ENCODE results near the gene NXPH1.

NXPH1 gene

DNA sequence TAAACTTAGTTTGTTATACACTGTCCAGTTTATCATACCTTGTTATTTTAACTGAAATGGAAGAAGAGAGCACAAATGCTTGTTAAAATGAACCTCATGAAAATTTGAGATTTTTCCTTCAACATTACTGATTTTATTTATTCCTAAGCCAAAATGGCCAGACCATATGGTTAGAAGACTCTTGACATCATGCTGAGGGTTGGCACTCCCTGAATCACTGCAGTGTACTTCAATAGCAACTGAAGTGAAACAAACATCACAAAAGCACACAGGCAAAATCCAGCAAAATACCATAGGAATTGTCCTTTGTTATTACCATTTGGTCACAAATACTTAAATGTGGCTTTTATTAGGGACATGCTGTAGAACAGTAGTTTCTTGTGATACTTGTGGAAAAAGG lies 347.8 kb downstream of the NXPH1 start:
- no peak overlapping the region for H3K4me3 ChIP-seq (ENCODE audit: low read length)
- no peaks in the 10 kb centered on the region for H3K9me3 ChIP-seq (ENCODE audit: control insufficient read depth, insufficient read depth, low read length)
- no peaks in the 10 kb centered on the region for H3K79me2 ChIP-seq (ENCODE audit: control insufficient read depth, low read length)
- TF ChIP-seq CTCF (IDR thresholded peaks at IDR 0.05; ENCODE audit: low read depth, low read length, poor library complexity, severe bottlenecking): no peak
- H4K20me1 ChIP-seq (ENCODE audit: control insufficient read depth, insufficient read depth, low read depth, low read length): no peaks in the 10 kb centered on the region
- no peaks in the 10 kb centered on the region for H3K27me3 ChIP-seq (ENCODE audit: control insufficient read depth, low read length)
- H3K36me3 ChIP-seq (ENCODE audit: control insufficient read depth, low read length): no peaks in the 10 kb centered on the region
- H3K9me2 ChIP-seq (replicated peaks; ENCODE audit: control insufficient read depth, low read length): no peaks in the 10 kb centered on the region
- no peak overlapping the region for H3K27ac ChIP-seq (ENCODE audit: low read depth, low read length)
- H3K4me2 ChIP-seq (ENCODE audit: low read length): no peak overlapping the region
- no peaks in the 10 kb centered on the region for H3F3A ChIP-seq (ENCODE audit: control insufficient read depth, insufficient read depth)
- no peaks in the 10 kb centered on the region for H3K4me1 ChIP-seq (ENCODE audit: control insufficient read depth, low read length)

DNA sequence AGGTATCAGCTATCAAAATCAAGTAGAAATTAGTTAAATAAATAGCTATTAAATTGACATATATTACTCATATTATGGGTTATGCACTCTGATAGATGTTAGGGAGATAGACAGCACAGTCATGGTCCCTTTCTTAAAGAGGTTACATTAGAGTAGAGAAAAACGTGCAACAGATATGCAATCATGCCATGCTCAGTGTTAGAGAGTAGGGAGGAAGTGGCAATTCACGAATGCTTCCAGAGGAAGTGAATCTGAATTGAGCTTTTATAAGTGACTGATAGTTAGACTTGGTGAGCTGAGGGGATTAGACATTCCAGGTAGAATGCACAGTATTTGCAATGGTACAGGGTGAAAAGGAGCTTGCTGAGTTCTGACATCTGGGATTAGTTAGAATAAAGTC lies 349.8 kb downstream of the NXPH1 start:
- Histone ChIP-seq H3K27ac (ENCODE audit: low read depth, low read length) (no peak overlapping the region), H3K36me3 (ENCODE audit: control insufficient read depth, low read length) (no peaks in the 10 kb centered on the region), H3K9me3 (ENCODE audit: control insufficient read depth, insufficient read depth, low read length) (no peaks in the 10 kb centered on the region), H3K4me1 (ENCODE audit: control insufficient read depth, low read length) (no peaks in the 10 kb centered on the region), H3F3A (ENCODE audit: control insufficient read depth, insufficient read depth) (no peaks in the 10 kb centered on the region), H3K27me3 (ENCODE audit: control insufficient read depth, low read length) (no peaks in the 10 kb centered on the region), H3K4me3 (ENCODE audit: low read length) (no peak overlapping the region), H4K20me1 (ENCODE audit: control insufficient read depth, insufficient read depth, low read depth, low read length) (no peaks in the 10 kb centered on the region), H3K79me2 (ENCODE audit: control insufficient read depth, low read length) (no peaks in the 10 kb centered on the region), H3K4me2 (ENCODE audit: low read length) (no peak overlapping the region), H3K9me2 (replicated peaks; ENCODE audit: control insufficient read depth, low read length) (no peaks in the 10 kb centered on the region)
- TF ChIP-seq CTCF (IDR thresholded peaks at IDR 0.05; ENCODE audit: low read depth, low read length, poor library complexity, severe bottlenecking) (no peak), EZH2phosphoT487 (IDR thresholded peaks at IDR 0.05; ENCODE audit: borderline replicate concordance, low read length) (no peak)

DNA sequence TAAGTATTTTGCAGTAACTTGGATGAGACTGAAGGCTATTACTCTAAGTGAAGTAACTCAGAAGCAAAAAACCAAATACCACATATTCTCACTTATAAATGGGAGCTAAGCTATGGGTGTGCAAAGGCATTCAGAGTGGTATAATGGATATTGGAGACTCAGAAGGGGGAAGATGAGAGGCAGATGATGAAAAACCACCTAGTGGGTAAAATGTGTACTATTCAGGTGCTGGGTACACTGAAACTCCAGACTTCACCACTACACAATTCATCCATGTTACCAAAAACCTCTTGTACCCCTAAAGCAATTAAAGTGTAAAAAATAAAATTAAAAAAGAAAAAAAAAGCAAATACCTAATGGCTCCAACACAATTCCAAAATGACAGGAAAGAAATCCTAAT lies 351.7 kb downstream of the NXPH1 start:
- H3K9me3 ChIP-seq (ENCODE audit: control insufficient read depth, insufficient read depth, low read length): no peaks in the 10 kb centered on the region
- TF ChIP-seq EZH2phosphoT487 (IDR thresholded peaks at IDR 0.05; ENCODE audit: borderline replicate concordance, low read length): no peak
- no peak for TF ChIP-seq CTCF (IDR thresholded peaks at IDR 0.05; ENCODE audit: low read depth, low read length, poor library complexity, severe bottlenecking)
- H3K4me2 ChIP-seq (ENCODE audit: low read length): no peak overlapping the region
- H3K4me3 ChIP-seq (ENCODE audit: low read length): no peak overlapping the region
- H3K4me1 ChIP-seq (ENCODE audit: control insufficient read depth, low read length): no peaks in the 10 kb centered on the region
- H3F3A ChIP-seq (ENCODE audit: control insufficient read depth, insufficient read depth): no peaks in the 10 kb centered on the region
- no peaks in the 10 kb centered on the region for H3K36me3 ChIP-seq (ENCODE audit: control insufficient read depth, low read length)
- H3K9me2 ChIP-seq (replicated peaks; ENCODE audit: control insufficient read depth, low read length): no peaks in the 10 kb centered on the region
- H3K27ac ChIP-seq (ENCODE audit: low read depth, low read length): no peak overlapping the region
- no peaks in the 10 kb centered on the region for H3K27me3 ChIP-seq (ENCODE audit: control insufficient read depth, low read length)
- no peaks in the 10 kb centered on the region for H4K20me1 ChIP-seq (ENCODE audit: control insufficient read depth, insufficient read depth, low read depth, low read length)
- H3K79me2 ChIP-seq (ENCODE audit: control insufficient read depth, low read length): no peaks in the 10 kb centered on the region

DNA sequence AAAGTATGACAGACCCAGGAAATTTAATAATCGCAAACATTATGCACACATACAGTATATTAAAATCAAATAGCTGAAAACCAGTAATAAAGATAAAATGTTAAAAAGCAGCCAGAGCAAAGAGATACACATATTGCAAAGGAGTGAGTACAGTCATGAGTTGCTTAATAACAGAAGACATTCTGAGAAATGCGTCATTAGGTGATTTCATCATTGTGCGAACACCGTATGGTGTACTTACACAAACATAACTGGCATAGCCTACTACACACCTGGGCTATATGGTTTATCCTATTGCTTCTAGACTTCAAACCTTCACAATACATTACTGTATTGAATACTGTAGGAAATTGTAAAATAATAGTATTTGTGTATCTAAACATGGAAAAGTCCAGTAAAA lies 367.6 kb downstream of the NXPH1 start:
- TF ChIP-seq EZH2phosphoT487 (IDR thresholded peaks at IDR 0.05; ENCODE audit: borderline replicate concordance, low read length): no peak
- no peak for TF ChIP-seq CTCF (IDR thresholded peaks at IDR 0.05; ENCODE audit: low read depth, low read length, poor library complexity, severe bottlenecking)
- H3K79me2 ChIP-seq (ENCODE audit: control insufficient read depth, low read length): no peaks in the 10 kb centered on the region
- no peak overlapping the region for H3K27ac ChIP-seq (ENCODE audit: low read depth, low read length)
- H3K4me1 ChIP-seq (ENCODE audit: control insufficient read depth, low read length): no peaks in the 10 kb centered on the region
- no peaks in the 10 kb centered on the region for H3K9me2 ChIP-seq (replicated peaks; ENCODE audit: control insufficient read depth, low read length)
- no peaks in the 10 kb centered on the region for H3K36me3 ChIP-seq (ENCODE audit: control insufficient read depth, low read length)
- no peaks in the 10 kb centered on the region for H3K27me3 ChIP-seq (ENCODE audit: control insufficient read depth, low read length)
- H4K20me1 ChIP-seq (ENCODE audit: control insufficient read depth, insufficient read depth, low read depth, low read length): no peaks in the 10 kb centered on the region
- no peak overlapping the region for H3K4me3 ChIP-seq (ENCODE audit: low read length)
- H3K4me2 ChIP-seq (ENCODE audit: low read length): no peak overlapping the region
- H3F3A ChIP-seq (ENCODE audit: control insufficient read depth, insufficient read depth): no peaks in the 10 kb centered on the region
- H3K9me3 ChIP-seq (ENCODE audit: control insufficient read depth, insufficient read depth, low read length): no peaks in the 10 kb centered on the region
